NK-92 (cell line): ENCODE results near the gene TNFSF13.
"Not testable (repeated sequence)": the region's sequence is repeated elsewhere in the genome, so short reads cannot be mapped to it uniquely, and the experiment has no call there.

Source experiments
- DNase-seq: peaks from one replicate; lab custom pipeline; 2025; ENCODE audit not compliant: unreplicated experiment; lab: John Stamatoyannopoulos, UW

TNFSF13 gene

GRCh38 chr17:7589891-7590691 is 31.5 kb downstream of the TNFSF13 start, which contains the start of gene SOX15:
TSS of gene SOX15 (minus strand) at chr17:7590094. CDS start at chr17:7589676, 418 bp downstream.
- DNase-seq: no peak

GRCh38 chr17:7590743-7591142 is 32.2 kb downstream of the TNFSF13 start:
- no peak for DNase-seq

- DNase-seq: no peak
Measured at GRCh38 chr17:7591596-7591995, 33.0 kb downstream of the TNFSF13 start.

- DNase-seq: no peak
Measured at GRCh38 chr17:7592422-7593021, 34.0 kb downstream of the TNFSF13 start.

GRCh38 chr17:7593296-7593695 is 34.7 kb downstream of the TNFSF13 start:
- no peak for DNase-seq

- DNase-seq: not testable (repeated sequence)
Measured at GRCh38 chr17:7597561-7597960, 39.0 kb downstream of the TNFSF13 start.

GRCh38 chr17:7606280-7606679 is 47.7 kb downstream of the TNFSF13 start:
- DNase-seq: no peak

- no peak for DNase-seq
Measured at GRCh38 chr17:7610641-7611040, 52.1 kb downstream of the TNFSF13 start.
